GM21360 (cell line): Measurements from ENCODE around the gene PDK4.

ENCODE experiments used
- ATAC-seq: cut with Tn5 transposase; IDR thresholded peaks from one replicate; pipeline ENCODE4 v1.9.1; 2021; ENCODE audit warnings: mild to moderate bottlenecking, moderate library complexity; ENCODE audit not compliant: unreplicated experiment

PDK4 gene

DNA sequence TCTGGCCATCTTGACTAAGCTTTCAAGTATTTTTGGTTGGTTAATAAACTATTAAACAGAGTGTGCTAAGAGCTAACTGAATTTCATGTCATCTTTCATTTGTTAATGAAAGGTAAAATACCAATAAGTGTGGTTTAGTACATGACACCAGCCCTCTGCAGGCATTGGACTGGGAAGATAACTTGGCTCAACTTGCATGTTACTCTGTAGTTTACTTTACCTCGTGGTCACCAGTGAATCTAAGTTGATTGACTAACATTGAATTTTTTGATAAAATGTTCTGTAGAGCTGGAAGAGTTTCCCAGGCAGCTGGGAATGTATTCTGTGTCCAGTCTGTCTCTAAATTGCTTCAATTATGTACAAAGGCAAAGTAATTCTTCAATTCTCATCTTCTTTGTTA is 60.7 kb downstream of the PDK4 start:
- no peak for ATAC-seq

GRCh38 chr7:95534796-95535195 is 61.5 kb downstream of the PDK4 start:
- ATAC-seq: no peak
